HEK293 (cell line): ENCODE data around the gene THSD4.

Experiments
- CTCF ChIA-PET: fragments of 350-600 bp; formaldehyde crosslinking; extraction: SDS; loops from one replicate; lab custom pipeline; 2021; ENCODE audit warnings: antibody characterized with exemption; lab: Yijun Ruan, JAX
- POLR2A ChIA-PET: fragments of 300-600 bp; formaldehyde crosslinking; extraction: SDS; loops from one replicate; lab custom pipeline; 2020; ENCODE audit warnings: antibody characterized with exemption, inconsistent platforms; lab: Yijun Ruan, JAX
- H3K27ac ChIP-seq: fragments of 200-500 bp; sonication (Bioruptor generic); 2 replicates; pipeline ENCODE4 v1.5.1; 2014; ENCODE audit warnings: low read depth, low read length, control low read depth, inconsistent platforms; ENCODE audit errors: extremely low read depth
- H3K36me3 ChIP-seq, 2 experiments: fragments of 200-500 bp in 1 of 2; sonication (Bioruptor generic) in 1 of 2; 1 replicate in 1 of 2; 2 replicates in 1 of 2; pipeline ENCODE4 v1.5.1; 2014 to 2017; ENCODE audit warnings: inconsistent platforms in 2 of 2, low read length in 2 of 2; ENCODE audit not compliant: control insufficient read depth in 2 of 2, insufficient read depth in 1 of 2
- H3K4me1 ChIP-seq: fragments of 200-500 bp; sonication (Bioruptor generic); 2 replicates; pipeline ENCODE4 v1.5.1; 2014; ENCODE audit warnings: mild to moderate bottlenecking, low read length, inconsistent platforms; ENCODE audit not compliant: control insufficient read depth, insufficient read depth
- H3K4me3 ChIP-seq: 2 replicates; pipeline ENCODE4 v1.5.1; 2011; ENCODE audit warnings: low read depth, mild to moderate bottlenecking, control low read depth, low read length, moderate library complexity
- H3K9me3 ChIP-seq: fragments of 200-500 bp; sonication (Bioruptor generic); 2 replicates; pipeline ENCODE4 v1.5.1; 2014; ENCODE audit warnings: low read depth, low read length, inconsistent platforms; ENCODE audit not compliant: control insufficient read depth, insufficient read depth
- GLIS1 ChIP-seq: fragments of 450-650 bp; formaldehyde crosslinking; IDR thresholded peaks from 2 replicates; pipeline ENCODE4 v1.5.1; 2016; ENCODE audit warnings: missing biosample characterization, missing genetic modification characterization
- MYNN ChIP-seq: fragments of 450-650 bp; formaldehyde crosslinking; IDR thresholded peaks from 2 replicates; pipeline ENCODE4 v1.5.1; 2016; ENCODE audit warnings: missing biosample characterization, missing genetic modification characterization, borderline replicate concordance
- ZNF140 ChIP-seq: fragments of 450-650 bp; formaldehyde crosslinking; IDR thresholded peaks from 2 replicates; pipeline ENCODE4 v1.5.1; 2016; ENCODE audit warnings: missing biosample characterization, missing genetic modification characterization
- ZNF146 ChIP-seq: fragments of 450-650 bp; formaldehyde crosslinking; IDR thresholded peaks from 2 replicates; pipeline ENCODE4 v1.5.1; 2016; ENCODE audit warnings: missing biosample characterization, missing genetic modification characterization
- ZNF184 ChIP-seq: fragments of 450-650 bp; IDR thresholded peaks from 2 replicates; pipeline ENCODE4 v1.5.1; 2018; ENCODE audit warnings: missing biosample characterization, mild to moderate bottlenecking, missing genetic modification characterization
- ZNF23 ChIP-seq: fragments of 450-650 bp; formaldehyde crosslinking; IDR thresholded peaks from 2 replicates; pipeline ENCODE4 v1.5.1; 2016; ENCODE audit warnings: missing biosample characterization, missing genetic modification characterization, borderline replicate concordance
- ZNF239 ChIP-seq: fragments of 450-650 bp; formaldehyde crosslinking; IDR thresholded peaks from 2 replicates; pipeline ENCODE4 v1.5.1; 2016; ENCODE audit warnings: missing biosample characterization, missing genetic modification characterization
- ZNF350 ChIP-seq: fragments of 450-650 bp; formaldehyde crosslinking; IDR thresholded peaks from 2 replicates; pipeline ENCODE4 v1.5.0; 2017; ENCODE audit warnings: missing biosample characterization, mild to moderate bottlenecking, missing genetic modification characterization
- ZNF354C ChIP-seq: fragments of 450-650 bp; formaldehyde crosslinking; IDR thresholded peaks from 2 replicates; pipeline ENCODE4 v1.5.1; 2016; ENCODE audit warnings: missing biosample characterization, missing genetic modification characterization, low read depth, borderline replicate concordance
- ZNF529 ChIP-seq: fragments of 450-650 bp; formaldehyde crosslinking; IDR thresholded peaks from 2 replicates; pipeline ENCODE4 v1.5.1; 2017; ENCODE audit warnings: missing genetic modification characterization, missing biosample characterization; ENCODE audit not compliant: insufficient replicate concordance
- ZNF530 ChIP-seq: fragments of 450-650 bp; formaldehyde crosslinking; IDR thresholded peaks from 2 replicates; pipeline ENCODE4 v1.5.1; 2016; ENCODE audit warnings: low read depth, missing biosample characterization, missing genetic modification characterization
- ZNF677 ChIP-seq: fragments of 450-650 bp; IDR thresholded peaks from 2 replicates; pipeline ENCODE4 v1.5.0; 2018; ENCODE audit warnings: missing biosample characterization, mild to moderate bottlenecking, missing genetic modification characterization, moderate library complexity
- ZNF776 ChIP-seq: fragments of 450-650 bp; formaldehyde crosslinking; IDR thresholded peaks from 2 replicates; pipeline ENCODE4 v1.5.0; 2017; ENCODE audit warnings: missing biosample characterization, missing genetic modification characterization, borderline replicate concordance
- ZNF791 ChIP-seq: fragments of 450-650 bp; formaldehyde crosslinking; IDR thresholded peaks from 2 replicates; pipeline ENCODE4 v1.5.1; 2016; ENCODE audit warnings: missing biosample characterization, missing genetic modification characterization
- ZSCAN16 ChIP-seq: fragments of 450-650 bp; formaldehyde crosslinking; IDR thresholded peaks from 2 replicates; pipeline ENCODE4 v1.5.1; 2016; ENCODE audit warnings: missing biosample characterization, missing genetic modification characterization
- TF ChIP-seq, protein P1 (sequence below): fragments of 450-650 bp; formaldehyde crosslinking; IDR thresholded peaks from 2 replicates; pipeline ENCODE4 v1.5.1; 2016; ENCODE audit warnings: missing biosample characterization, missing genetic modification characterization
- TF ChIP-seq, protein P2 (sequence below): fragments of 450-650 bp; formaldehyde crosslinking; IDR thresholded peaks from 2 replicates; pipeline ENCODE4 v1.5.1; 2017; ENCODE audit warnings: missing biosample characterization, mild to moderate bottlenecking, missing genetic modification characterization, moderate library complexity
- TF ChIP-seq, protein P3 (sequence below): fragments of 450-650 bp; formaldehyde crosslinking; IDR thresholded peaks from 2 replicates; pipeline ENCODE4; 2016; ENCODE audit warnings: missing biosample characterization, missing genetic modification characterization
- TF ChIP-seq, protein P4 (sequence below): fragments of 450-650 bp; formaldehyde crosslinking; IDR thresholded peaks from 2 replicates; pipeline ENCODE4 v1.5.1; 2017; ENCODE audit warnings: missing biosample characterization, missing genetic modification characterization
- TF ChIP-seq, protein P5 (sequence below): fragments of 450-650 bp; formaldehyde crosslinking; IDR thresholded peaks from 2 replicates; pipeline ENCODE4 v1.5.1; 2016; ENCODE audit warnings: missing biosample characterization, missing genetic modification characterization

The THSD4 gene

DNA sequence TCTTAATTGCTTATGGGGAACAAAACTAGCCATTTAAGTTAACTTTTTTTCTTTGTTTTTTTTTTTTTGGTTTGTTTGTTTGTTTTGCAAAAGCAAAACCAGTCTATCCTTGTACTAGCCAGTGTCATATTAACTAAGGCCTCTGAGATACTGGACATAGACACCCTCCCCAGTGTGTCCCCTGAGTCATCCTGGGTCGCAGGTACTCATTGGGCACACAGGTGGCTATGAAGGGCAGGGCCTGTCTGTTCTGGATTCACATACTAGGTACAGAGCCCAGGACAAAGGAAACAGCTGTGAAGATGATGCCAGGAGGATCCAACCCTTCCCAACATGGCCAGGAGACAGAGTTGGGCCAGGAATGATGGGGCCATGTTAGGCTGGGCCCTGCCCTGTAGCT, 318.1 kb downstream of the THSD4 start:
- Histone ChIP-seq H3K4me3 (no peak overlapping the region), H3K4me1 (peaks cover 9% of the 10 kb centered on the region), H3K36me3 (no peaks in the 10 kb centered on the region), H3K27ac (no peak overlapping the region), H3K9me3 (no peaks in the 10 kb centered on the region)
- CTCF ChIA-PET, result interaction anchor here (0.6 to 0.8 kb wide), 2 partner anchors 10 to 330 kb away, joined by 3 to 4 read pairs; no protein-coding TSS in a partner anchor
- POLR2A ChIA-PET, result no interaction called here
- TF ChIP-seq ZNF530 (tag by site-specific recombination), result no peak
- TF ChIP-seq ZNF529 (tag by site-specific recombination), result no peak
- TF ChIP-seq, protein P1, sequence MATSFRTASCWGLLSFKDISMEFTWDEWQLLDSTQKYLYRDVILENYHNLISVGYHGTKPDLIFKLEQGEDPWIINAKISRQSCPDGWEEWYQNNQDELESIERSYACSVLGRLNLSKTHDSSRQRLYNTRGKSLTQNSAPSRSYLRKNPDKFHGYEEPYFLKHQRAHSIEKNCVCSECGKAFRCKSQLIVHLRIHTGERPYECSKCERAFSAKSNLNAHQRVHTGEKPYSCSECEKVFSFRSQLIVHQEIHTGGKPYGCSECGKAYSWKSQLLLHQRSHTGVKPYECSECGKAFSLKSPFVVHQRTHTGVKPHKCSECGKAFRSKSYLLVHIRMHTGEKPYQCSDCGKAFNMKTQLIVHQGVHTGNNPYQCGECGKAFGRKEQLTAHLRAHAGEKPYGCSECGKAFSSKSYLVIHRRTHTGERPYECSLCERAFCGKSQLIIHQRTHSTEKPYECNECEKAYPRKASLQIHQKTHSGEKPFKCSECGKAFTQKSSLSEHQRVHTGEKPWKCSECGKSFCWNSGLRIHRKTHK (tag by site-specific recombination), result no peak
- no peak for TF ChIP-seq ZNF354C
- TF ChIP-seq ZNF140 (tag by site-specific recombination), result no peak

DNA sequence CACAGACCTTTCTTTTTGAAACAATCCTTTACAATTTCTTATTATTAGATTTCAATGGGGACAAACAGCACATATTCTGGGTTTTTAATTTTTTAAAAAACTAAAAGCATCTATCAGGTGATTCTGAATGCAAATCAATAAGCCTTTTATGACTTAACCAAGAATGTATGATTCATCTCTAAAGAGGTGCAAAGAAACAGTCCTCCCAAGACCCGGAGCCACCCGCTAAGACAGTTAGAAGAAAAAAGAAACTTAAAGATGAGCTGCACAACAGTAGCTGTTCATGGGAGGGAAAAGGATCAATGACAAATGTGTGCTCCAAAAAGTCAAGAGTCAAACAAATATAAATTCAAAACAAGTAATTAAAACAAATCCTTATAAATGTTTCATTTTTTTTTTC, 319.5 kb downstream of the THSD4 start:
- Histone ChIP-seq H3K4me3 (no peak overlapping the region), H3K4me1 (peaks cover 9% of the 10 kb centered on the region), H3K27ac (no peak overlapping the region), H3K36me3 (no peaks in the 10 kb centered on the region), H3K9me3 (no peaks in the 10 kb centered on the region)
- CTCF ChIA-PET, result interaction anchor here (0.7 to 2.4 kb wide), 7 partner anchors 9 to 366 kb away, joined by 3 to 6 read pairs (median 3); no protein-coding TSS in a partner anchor
- TF ChIP-seq, protein P2, sequence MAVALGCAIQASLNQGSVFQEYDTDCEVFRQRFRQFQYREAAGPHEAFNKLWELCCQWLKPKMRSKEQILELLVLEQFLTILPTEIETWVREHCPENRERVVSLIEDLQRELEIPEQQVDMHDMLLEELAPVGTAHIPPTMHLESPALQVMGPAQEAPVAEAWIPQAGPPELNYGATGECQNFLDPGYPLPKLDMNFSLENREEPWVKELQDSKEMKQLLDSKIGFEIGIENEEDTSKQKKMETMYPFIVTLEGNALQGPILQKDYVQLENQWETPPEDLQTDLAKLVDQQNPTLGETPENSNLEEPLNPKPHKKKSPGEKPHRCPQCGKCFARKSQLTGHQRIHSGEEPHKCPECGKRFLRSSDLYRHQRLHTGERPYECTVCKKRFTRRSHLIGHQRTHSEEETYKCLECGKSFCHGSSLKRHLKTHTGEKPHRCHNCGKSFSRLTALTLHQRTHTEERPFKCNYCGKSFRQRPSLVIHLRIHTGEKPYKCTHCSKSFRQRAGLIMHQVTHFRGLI (tag by site-specific recombination), result no peak
- peak; percentile 79; the same call in 1 of the 2 replicates for TF ChIP-seq ZNF350 (tag by site-specific recombination)
- POLR2A ChIA-PET, result no interaction called here

DNA sequence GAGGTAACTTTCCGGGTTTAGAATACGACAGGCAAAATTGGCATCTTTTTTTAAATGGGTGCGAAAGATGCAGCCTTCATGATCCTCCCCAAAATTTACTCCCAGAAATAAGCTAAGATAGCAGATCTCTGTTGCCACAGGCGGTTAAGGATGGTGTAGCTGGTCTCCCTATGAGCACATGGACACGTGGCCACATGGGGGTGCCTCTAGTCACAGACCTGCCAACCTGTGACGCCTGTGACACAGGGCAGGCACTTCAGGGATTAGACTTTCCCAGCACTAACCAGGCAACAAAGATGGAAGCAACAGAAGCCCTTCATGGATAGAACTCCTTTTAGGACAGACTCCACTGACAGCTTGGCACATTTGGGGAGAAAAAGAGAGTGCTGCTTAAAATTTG, 320.3 kb downstream of the THSD4 start:
- no peak overlapping the region for H3K4me3 ChIP-seq
- H3K27ac ChIP-seq, result no peak overlapping the region
- no peaks in the 10 kb centered on the region for H3K36me3 ChIP-seq
- CTCF ChIA-PET, result interaction anchor here (0.9 to 2.4 kb wide), 6 partner anchors 8 to 366 kb away, joined by 3 to 6 read pairs (median 4); no protein-coding TSS in a partner anchor
- peaks cover 9% of the 10 kb centered on the region for H3K4me1 ChIP-seq
- no peaks in the 10 kb centered on the region for H3K9me3 ChIP-seq
- TF ChIP-seq, protein P3, sequence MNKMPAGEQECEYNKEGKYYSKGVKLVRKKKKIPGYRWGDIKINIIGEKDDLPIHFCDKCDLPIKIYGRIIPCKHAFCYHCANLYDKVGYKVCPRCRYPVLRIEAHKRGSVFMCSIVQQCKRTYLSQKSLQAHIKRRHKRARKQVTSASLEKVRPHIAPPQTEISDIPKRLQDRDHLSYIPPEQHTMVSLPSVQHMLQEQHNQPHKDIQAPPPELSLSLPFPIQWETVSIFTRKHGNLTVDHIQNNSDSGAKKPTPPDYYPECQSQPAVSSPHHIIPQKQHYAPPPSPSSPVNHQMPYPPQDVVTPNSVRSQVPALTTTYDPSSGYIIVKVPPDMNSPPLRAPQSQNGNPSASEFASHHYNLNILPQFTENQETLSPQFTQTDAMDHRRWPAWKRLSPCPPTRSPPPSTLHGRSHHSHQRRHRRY (tag by site-specific recombination), result no peak
- TF ChIP-seq ZNF776 (tag by site-specific recombination) (no peak), MYNN (tag by site-specific recombination) (no peak), ZNF530 (tag by site-specific recombination) (no peak), ZNF677 (no peak), ZNF239 (tag by site-specific recombination) (no peak), ZSCAN16 (tag by site-specific recombination) (no peak), ZNF146 (tag by site-specific recombination) (no peak), GLIS1 (tag by site-specific recombination) (no peak), ZNF184 (tag by site-specific recombination) (no peak), ZNF791 (tag by site-specific recombination) (no peak), ZNF23 (tag by site-specific recombination) (no peak)
- TF ChIP-seq, protein P4, sequence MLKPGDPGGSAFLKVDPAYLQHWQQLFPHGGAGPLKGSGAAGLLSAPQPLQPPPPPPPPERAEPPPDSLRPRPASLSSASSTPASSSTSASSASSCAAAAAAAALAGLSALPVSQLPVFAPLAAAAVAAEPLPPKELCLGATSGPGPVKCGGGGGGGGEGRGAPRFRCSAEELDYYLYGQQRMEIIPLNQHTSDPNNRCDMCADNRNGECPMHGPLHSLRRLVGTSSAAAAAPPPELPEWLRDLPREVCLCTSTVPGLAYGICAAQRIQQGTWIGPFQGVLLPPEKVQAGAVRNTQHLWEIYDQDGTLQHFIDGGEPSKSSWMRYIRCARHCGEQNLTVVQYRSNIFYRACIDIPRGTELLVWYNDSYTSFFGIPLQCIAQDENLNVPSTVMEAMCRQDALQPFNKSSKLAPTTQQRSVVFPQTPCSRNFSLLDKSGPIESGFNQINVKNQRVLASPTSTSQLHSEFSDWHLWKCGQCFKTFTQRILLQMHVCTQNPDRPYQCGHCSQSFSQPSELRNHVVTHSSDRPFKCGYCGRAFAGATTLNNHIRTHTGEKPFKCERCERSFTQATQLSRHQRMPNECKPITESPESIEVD (tag by site-specific recombination), result no peak
- TF ChIP-seq, protein P5, sequence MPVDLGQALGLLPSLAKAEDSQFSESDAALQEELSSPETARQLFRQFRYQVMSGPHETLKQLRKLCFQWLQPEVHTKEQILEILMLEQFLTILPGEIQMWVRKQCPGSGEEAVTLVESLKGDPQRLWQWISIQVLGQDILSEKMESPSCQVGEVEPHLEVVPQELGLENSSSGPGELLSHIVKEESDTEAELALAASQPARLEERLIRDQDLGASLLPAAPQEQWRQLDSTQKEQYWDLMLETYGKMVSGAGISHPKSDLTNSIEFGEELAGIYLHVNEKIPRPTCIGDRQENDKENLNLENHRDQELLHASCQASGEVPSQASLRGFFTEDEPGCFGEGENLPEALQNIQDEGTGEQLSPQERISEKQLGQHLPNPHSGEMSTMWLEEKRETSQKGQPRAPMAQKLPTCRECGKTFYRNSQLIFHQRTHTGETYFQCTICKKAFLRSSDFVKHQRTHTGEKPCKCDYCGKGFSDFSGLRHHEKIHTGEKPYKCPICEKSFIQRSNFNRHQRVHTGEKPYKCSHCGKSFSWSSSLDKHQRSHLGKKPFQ, result no peak
- TF ChIP-seq, all 188 proteins: peak for 0
- POLR2A ChIA-PET, result no interaction called here
